Inflammatory macrophage treated with lipopolysaccharide for 1 hour (primary cell): ENCODE results near the gene TUNAR.
"Not testable (repeated sequence)": the region's sequence is repeated elsewhere in the genome, so short reads cannot be mapped to it uniquely, and the experiment has no call there.

Source experiments
- DNase-seq, 2 donors: peaks; one replicate each; pipeline ENCODE4 v3.0.0-alpha.2; 2020 to 2022

Gene TUNAR

DNA sequence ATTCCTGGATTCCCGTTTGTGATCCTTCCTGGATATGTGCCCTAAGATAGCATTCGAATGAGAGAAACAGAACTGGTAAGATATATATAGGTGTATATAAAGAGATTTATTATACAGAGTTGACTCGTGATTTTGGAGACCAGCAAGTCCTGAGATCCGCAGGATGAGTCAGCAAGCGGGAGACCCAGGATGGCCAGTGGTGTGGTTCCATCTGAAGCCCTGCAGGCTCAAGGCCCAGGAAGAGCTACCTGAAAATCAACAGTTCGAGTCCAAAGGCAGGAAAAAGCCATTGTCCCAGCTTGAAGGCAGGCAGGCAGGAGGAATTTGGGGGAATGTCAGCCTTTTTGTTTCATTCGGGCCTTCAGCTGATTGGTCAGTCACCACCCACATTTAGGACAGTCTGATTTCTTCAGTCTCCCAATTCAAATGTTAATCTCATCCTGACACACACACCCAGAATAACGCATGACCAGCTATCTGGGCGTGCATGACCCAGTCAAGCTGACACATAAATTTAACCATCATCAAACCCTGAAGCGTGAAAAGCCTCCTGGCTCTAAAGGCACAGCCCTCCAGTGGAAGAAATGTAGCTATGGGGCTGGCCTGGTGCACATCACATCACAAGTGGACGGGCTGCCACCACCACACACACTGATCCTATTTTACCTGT is 44.3 kb downstream of the TUNAR start:
- no peak for DNase-seq

DNA sequence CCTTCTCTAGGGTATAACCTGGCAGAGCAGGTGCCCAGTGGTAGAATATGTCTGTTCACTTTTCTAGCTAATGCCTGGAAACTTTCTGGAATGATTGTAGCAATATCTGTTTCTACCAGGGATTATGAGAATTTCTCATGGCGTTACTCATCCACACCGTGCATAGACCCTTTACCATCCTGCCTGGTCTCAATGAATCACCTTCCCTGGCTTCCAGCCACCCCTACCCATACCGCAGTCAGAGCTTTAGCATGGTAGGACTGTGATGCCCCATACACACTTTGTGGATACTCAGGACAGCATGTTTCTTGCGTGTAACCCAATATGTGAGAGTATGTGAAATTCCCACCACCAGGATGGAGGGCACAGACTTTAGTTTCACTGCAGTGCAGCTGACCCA is 45.4 kb downstream of the TUNAR start:
- no peak for DNase-seq

DNA sequence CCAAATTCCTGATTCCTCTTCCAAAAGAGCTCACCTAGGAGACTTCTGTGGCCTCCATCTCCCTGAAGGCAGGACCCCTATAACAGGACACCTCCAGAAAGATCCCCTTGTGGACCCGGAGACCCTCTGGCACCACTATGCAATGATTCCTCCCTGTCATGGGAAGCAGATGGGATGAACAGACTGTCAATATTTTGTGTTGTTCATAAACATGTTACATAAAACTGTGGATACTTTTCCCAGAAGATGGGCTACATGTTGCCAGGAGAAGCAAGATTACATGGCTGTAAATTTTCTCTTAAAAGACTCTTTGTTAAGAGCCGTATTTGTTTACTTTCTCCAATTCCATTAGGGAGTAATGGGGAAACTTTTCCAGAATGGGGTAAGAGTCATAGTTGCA is 52.1 kb downstream of the TUNAR start:
- DNase-seq: no peak

DNA sequence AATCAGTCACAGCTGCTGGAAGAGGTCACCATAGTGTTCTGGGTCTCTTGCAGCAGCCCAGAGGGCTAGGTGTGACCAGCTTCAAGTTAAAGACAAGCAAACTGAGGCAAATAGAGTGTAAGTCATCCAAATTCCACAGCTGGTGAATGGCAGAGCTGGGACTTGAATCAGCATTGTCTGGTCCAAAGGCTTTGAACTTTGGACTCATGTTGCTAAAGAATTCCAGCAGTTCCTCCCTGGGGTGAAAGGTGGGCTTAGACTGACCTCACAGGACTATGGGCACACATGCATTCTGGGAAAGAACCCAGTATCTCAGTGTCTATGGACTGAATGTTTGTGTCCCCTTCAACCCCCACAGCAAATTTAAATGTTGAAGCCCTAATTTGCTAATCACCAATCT is 54.8 kb downstream of the TUNAR start:
- no peak for DNase-seq

DNA sequence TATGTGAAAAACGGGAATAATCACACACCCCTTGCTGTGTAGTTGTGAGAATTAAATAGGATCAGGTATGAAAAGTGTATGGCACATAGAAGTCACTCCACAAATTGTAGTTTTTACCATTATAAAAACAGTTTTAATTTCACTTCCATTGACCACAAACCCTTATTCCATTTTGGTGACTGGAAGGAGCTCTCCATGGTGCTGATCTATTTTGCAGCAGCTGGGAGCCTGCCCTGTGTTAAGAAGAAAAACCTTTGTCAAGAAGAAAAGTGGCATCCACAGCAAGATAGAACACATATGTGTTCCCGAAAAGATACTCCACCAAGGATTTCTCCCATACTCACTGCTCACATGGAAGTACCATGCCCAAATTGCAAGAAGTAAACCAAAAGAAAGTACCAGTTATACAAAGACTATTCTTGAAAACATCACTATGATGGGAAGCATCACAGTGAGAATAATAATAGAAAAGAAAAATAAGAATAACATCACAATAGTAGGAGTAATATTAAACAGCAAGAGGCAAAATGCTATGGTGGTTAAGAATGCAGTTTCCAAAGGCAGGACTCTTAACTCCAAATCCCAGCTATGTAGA is 58.7 kb downstream of the TUNAR start:
- DNase-seq: no peak

DNA sequence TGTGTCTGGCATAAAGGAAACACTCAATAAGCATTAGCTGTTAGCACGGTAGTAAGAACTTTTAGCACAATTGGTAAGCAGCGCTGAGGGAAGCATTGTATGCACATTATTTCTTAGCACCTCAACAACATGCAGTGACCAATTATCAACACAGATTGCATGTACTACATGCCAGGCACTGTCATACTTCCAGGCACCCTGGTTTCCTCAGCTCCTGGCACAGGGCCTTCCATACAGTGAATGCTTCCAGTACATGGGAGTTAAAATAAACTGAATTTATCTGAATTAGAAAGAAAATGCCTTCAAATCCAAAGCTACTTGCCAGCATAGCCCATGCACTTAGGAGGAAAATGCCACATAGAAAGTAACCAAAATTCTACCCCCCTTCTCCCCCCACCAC is 59.4 kb downstream of the TUNAR start:
- DNase-seq: no peak

DNA sequence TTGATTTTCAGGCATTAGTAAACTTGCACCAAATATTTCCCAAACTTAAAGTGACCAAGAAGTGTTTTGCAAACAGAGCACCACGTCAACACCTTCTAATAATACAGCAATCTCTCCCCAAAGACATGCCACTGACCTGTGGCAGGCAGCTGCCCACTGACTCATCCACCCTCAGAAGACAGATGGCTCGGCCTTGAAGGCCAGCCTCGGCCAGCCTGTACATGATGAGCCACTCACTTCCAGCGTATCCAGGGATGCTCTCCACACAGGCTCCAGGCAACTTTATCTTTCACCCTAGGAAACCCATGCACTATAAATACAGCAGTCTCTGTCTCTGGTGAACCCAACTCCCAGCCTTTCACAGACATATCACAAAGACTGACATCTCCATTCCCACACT is 62.7 kb downstream of the TUNAR start:
- no peak for DNase-seq

DNA sequence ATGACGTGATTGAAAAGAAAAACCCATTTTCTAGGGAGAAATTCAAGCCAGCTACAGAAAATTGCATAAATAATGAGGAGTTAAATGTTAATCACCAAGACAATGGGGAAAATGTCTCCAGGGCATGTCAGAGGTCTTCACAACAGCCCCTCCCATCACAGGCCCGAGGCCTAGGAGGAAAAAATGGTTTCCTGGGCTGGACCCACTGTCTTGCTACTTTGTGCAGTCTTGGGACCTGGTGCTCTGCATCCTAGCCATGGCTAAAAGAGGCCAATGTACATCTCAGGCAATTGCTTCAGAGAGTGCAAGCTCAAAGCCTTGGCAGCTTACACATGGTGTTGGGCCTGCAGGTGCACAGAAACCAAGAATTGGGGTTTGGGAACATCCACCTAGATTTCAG is 65.3 kb downstream of the TUNAR start:
- DNase-seq: no peak

DNA sequence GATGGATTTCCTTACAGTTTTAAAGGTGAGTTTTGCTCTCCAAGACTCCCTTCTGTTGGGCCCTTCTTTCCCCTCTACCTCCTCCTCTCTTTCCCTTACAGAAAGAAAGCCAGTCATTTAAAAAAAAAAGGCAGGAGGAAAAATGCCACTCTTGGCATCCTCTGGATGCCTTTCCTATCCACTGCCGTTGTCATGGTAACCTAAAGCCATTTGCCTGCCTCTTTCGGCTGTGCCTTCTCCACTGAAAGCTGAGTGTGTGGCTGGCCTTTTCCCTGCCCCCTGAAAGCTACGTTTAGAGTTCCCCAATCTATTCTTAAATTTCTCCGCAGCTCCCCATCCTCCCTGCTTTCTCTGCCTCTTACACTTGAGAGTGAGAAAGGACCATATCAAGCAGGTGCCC is 67.1 kb downstream of the TUNAR start:
- DNase-seq: no peak

DNA sequence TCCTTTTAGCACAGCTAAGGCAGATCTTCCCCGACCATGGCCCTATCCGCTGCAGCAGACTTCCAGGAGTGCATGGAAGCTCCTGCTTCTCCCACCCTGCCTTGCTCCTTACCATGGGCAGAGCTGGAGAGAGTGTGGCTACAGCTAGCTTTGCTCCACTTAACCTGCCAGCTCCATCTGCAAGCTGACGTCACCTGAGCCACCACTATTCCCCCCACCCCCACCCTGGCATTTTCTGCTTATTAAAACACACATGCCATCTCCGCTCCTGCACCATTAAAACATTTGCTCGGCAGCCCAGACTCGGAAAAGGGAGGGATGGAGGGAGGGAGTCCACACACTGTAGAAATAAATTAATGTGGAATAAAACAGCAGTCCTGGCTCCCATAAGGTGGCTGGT is 67.8 kb downstream of the TUNAR start:
- DNase-seq: no peak

DNA sequence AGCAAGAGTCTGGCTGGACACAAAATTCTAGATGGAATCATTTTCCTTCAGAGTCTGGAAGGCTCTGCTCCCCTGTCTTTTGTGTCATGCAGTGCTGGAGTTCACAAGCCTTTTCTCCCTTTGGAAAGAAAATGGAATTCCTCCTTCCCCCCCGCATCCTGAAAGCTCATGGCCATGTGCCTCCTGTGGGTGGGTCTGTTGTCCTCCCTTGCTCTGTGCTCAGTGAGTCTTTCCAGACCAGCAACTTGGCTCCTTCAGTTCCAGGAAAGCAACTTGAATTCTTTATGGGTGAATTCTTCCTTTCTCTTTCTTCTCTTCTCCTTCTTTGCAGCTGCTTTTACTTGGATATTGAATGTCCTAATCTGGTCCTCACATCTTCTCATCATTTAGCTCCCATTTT is 70.2 kb downstream of the TUNAR start:
- DNase-seq: no peak

DNA sequence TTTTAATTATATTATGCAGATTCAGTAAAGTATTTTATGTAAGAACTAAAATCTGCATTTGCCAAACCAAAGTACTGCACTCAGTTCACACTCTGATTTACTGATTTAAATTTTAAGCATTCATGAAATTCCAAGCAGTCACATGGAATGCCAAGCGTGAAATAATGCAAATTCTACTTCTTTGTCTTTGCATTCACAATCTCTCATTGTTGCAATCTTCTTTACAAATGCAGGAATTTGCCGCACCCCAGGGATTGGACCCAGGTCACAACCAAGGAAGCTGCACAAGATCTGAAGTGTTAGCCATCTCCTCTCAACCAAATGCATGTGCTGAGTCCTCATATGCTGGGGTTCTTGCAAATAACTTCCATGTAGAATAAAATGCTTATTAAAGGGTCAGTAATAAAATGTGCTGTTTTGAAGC is 71.9 kb downstream of the TUNAR start:
- no peak for DNase-seq

DNA sequence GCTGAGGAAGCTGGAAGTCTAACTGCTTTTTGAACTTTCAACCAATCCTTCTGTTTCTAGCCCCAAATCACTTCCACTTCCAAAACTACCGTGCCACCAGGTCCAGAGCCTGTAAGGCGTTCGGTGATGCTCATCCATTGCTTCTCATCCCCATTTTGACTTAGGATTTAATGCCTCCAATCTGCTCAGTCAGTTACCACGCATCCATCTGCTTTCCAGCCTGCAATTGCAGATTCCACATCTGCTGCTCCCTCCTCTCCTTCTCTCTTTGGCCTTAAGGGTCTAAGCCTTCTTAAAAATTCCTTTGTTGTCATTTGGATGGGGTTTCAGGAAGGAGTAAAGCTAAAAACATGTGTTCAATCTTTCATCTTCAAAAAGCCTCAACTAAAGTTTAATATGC is 74.7 kb downstream of the TUNAR start:
- no peak for DNase-seq

DNA sequence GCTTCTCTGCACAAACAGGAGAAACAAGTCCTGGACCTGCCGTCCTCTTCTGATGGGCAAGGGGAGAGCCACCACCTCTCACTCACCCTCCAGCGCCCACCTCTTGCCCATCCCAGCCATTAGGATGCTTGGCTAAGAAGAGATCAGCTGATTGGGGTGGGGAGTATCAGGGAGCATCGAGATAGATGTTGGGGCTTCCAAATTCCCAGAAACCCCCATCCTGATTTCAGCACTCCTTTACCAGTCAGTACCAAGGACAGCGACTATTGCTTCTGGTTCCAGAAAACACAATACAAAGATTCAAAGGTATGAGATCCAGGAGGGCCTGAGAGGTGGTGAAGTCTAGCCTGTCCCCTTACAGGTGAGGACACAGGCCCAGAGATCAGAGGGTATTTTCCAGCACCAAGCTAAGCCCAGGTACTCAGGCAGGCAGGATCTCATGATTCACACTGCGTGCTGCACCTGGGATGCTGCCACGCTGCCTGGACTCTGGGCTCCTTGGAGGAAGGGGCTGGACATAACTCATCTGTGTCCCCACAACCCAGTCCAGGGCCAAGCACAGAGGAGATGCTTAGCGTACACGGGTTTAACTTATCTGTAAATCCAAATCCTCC is 76.6 kb downstream of the TUNAR start:
- DNase-seq: no peak

DNA sequence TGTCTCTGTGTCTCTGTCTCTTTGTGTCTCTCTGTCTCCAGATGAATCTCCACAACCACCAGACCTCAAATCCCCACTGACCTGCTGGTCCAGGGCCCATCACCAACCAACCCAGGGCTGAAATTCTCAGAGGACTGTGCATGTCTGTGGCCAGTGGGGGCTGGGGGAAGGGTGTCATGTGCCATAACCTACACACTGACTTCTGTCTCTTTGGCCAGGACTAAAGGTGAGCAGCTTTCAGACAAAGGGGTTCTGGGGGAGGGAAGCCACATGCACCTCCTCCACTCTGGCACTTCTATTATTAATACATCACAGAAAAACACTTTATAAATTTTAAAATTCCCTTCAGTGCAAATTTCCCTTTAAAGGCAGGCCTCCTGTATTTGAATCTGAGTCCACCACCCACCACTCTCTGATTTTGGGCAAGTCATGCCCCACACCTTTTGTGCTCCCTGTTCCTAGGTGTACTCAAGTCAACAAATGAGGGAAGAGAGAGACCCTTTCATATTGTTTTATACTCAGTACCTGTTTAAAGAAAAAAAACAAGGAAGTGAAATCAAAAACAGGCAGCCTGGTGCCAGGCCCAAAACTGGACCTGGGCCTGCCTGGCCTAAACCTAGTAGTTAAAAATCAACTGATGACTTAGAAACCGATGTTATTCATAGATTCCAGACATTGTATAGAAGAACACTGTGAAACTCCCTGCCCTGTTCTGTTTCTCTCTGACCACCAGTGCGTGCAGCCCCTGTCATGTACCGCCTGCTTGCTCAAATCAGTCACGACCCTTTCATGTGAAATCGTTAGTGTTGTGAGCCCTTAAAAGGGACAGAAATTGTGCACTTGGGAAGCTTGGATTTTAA is 80.2 kb downstream of the TUNAR start:
- no peak for DNase-seq

DNA sequence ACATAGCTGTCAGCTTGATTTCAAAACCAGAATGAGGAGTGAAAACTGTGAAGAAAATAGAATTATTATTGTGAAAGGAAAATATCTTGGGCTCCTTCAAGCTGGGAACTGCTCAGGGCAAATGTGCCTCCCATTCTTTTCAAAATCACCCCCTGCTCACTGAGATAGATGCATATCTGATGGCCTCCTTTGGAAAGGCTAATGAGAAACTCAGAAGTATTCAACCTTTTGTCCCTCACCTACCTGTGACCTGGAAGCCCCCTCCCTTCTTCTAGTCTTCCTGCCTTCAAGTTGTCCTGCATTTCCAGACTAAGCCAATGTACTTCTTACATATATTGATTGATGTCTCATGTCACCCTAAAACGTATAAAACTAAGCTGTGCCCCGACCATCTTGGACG is 81.5 kb downstream of the TUNAR start:
- no peak for DNase-seq

DNA sequence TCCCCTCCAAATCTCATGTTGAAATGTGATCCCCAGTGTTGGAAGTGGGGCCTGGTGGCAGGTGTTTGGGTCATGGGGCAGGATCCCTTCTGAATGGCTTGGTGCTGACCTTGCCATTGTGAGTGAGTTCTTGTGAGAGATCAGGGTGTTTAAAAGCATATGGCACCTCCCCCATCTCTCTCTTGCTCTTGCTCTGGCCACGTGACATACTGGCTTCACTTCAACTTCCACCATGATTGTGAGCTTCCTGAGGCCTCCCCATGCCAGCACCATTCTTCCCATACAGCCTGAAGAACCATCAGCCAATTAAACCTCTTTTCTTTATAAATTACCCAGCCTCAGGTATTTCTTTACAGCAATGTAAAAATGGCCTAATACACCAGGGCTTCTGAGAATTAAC is 82.7 kb downstream of the TUNAR start:
- no peak for DNase-seq

DNA sequence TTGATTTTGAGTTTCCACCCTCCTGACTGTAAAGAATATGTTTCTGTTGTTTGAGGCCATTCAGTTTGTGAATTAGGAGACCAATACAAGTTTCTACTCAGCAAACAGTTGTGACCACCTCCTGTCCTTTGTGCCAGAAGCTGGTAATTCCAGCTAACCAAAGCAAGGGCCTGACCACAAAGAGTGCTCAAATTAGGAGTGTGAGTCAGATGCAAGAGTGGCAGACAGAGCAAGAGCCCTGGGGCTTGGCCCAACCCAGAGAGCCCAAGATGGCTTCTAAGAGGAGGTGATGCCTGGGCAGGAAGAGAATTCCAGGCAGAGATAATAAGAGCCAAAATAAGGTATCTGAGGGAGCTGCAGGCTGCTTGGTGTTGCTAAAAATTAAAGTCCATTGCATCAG is 84.8 kb downstream of the TUNAR start:
- DNase-seq: no peak

DNA sequence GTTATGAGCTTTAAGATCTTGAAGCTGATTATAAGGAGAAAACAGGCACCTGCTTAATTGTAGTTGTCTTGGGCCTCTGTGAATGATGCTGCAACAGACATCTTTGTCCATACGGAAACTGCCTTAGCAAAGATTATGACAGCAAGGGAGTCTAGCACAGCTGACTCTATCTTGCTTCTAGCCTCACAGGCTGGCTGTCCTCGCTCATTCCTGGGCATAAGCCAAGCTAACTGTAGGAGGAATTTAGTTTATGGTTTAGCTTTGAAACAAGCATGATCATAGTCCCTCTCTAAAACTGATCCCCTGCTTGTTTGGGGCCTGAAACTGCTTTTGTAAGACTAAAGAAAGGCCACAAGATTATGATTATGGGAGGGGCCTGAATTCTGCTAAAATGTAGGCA is 88.3 kb downstream of the TUNAR start:
- DNase-seq: no peak

DNA sequence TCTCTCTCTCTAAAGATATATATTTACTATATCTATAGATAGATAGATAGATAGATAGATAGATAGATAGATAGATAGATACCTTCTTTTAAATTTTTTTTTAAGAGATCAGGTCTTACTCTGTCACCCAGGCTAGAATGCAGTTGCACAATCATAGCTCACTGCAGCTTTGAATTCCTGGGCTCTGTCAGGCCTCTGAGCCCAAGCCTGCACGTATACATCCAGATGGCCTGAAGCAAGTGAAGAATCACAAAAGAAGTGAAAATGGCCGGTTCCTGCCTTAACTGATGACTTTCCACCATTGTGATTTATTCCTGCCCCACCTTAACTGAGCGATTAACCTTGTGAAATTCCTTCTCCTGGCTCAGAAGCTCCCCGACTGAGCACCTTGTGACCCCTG is 91.4 kb downstream of the TUNAR start:
- DNase-seq: not testable (repeated sequence)
